OCI-LY7 (cell line): ENCODE results near the gene MTG2.

Source experiments
- EZH2phosphoT487 ChIP-seq: fragments of 200-600 bp; sonication (generic); IDR thresholded peaks from 2 replicates; pipeline ENCODE4 v1.6.1; 2018; ENCODE audit warnings: low read depth, borderline replicate concordance, mild to moderate bottlenecking, mixed run types, antibody characterized with exemption, low read length, moderate library complexity, mixed read lengths
- TF ChIP-seq, protein P1 (sequence below): fragments of 200-600 bp; sonication (generic); conservative IDR thresholded peaks from 2 replicates; pipeline ENCODE4 v1.5.1; 2014; ENCODE audit warnings: mild to moderate bottlenecking, antibody characterized with exemption, low read length, moderate library complexity, mixed read lengths

DNA sequence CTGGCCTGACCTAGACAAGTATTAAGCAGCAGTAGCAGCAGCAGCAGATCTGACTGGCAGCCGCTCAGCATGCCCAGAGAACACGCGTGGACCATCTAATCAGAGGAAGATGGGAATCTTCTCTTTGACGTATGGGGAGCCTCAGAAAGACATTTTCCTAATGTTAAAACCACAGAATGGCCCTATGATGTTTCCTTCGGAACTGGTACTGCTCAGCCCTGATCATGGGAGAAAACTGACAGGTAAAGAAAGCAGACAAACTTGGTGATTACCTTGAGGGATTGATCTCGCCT lies 45.8 kb upstream of the MTG2 start:
- TF ChIP-seq, protein P1, sequence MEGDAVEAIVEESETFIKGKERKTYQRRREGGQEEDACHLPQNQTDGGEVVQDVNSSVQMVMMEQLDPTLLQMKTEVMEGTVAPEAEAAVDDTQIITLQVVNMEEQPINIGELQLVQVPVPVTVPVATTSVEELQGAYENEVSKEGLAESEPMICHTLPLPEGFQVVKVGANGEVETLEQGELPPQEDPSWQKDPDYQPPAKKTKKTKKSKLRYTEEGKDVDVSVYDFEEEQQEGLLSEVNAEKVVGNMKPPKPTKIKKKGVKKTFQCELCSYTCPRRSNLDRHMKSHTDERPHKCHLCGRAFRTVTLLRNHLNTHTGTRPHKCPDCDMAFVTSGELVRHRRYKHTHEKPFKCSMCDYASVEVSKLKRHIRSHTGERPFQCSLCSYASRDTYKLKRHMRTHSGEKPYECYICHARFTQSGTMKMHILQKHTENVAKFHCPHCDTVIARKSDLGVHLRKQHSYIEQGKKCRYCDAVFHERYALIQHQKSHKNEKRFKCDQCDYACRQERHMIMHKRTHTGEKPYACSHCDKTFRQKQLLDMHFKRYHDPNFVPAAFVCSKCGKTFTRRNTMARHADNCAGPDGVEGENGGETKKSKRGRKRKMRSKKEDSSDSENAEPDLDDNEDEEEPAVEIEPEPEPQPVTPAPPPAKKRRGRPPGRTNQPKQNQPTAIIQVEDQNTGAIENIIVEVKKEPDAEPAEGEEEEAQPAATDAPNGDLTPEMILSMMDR: peak; percentile 46; the same call in 1 of the 2 replicates
- no peak for TF ChIP-seq EZH2phosphoT487
